ENCODE data around the gene SATL1. TPM values are rescaled to one million over a fixed set of nuclear protein-coding genes. Genes with fewer than 3 reads are reported as not detected.

SATL1 gene
- total RNA-seq, 2 donors from 2014 or later: not detected

GRCh38 chrX:85052205-85052604 lies 191.4 kb downstream of the SATL1 start:
- Histone ChIP-seq H3K9me3 (no peaks in the 10 kb centered on the region), H3K27me3 (no peaks in the 10 kb centered on the region), H3K4me1 (no peaks in the 10 kb centered on the region), H3K4me3 (no peak overlapping the region), H3K36me3 (replicated peaks in 1 of 2; ENCODE audit: insufficient read depth in 1 of 2, low read depth in 2 of 2) (no peaks in the 10 kb centered on the region), H3K27ac (no peak overlapping the region)
- WGBS, 2 donors: 54 to 60% methylated on average over 3 of the region's 3 CpGs
- TF ChIP-seq CTCF (IDR thresholded peaks at IDR 0.05): no peak
- no peak for TF ChIP-seq POLR2A (IDR thresholded peaks at IDR 0.05)
- intact Hi-C loops (cut with DNase I): no loop called here
- ATAC-seq: no peak
- DNase-seq: no peak

- WGBS, 2 donors: 90% methylated on average over 1 of the region's 1 CpG; no CpG with 5 or more reads in 1 of the 2 donors
- Histone ChIP-seq H3K27ac (no peak overlapping the region), H3K4me3 (no peak overlapping the region), H3K9me3 (no peaks in the 10 kb centered on the region), H3K4me1 (no peaks in the 10 kb centered on the region), H3K27me3 (no peaks in the 10 kb centered on the region), H3K36me3 (replicated peaks in 1 of 2; ENCODE audit: insufficient read depth in 1 of 2, low read depth in 2 of 2) (no peaks in the 10 kb centered on the region)
- TF ChIP-seq POLR2A (IDR thresholded peaks at IDR 0.05) (no peak), CTCF (IDR thresholded peaks at IDR 0.05) (no peak)
- DNase-seq (no peak), ATAC-seq (no peak)
- intact Hi-C loops (cut with DNase I): no loop called here
Measured at GRCh38 chrX:85051627-85052026, 192.0 kb downstream of the SATL1 start.

Other genes with a start within 250 kb of the SATL1 start
- gene APOOL, start 239.9 kb downstream of the SATL1 start, total RNA-seq: 1 to 10 TPM; 6.2 to 9.9 TPM
- gene ZNF711, start 212 bp upstream of the SATL1 start, total RNA-seq: 1 to 10 TPM; 4.7 to 5.6 TPM
- 10 to 100 TPM in 1 of 2 donors, 1 to 10 TPM in 1; 8.6 to 24.1 TPM for gene POF1B, start 135.9 kb upstream of the SATL1 start, total RNA-seq